Measurements from ENCODE around the gene RHD. TPM values are rescaled to one million over a fixed set of nuclear protein-coding genes. Genes with fewer than 3 reads are reported as not detected.

The RHD gene
- polyA plus RNA-seq, 3 donors = 0.53 TPM; not detected in 2

- Mint-ChIP-seq H3K27ac (peak overlapping the region in 3 of 7 donors; percentile 13 to 64 (median 42)), H3K4me3 (no peak overlapping the region), H3K27me3 (ENCODE audit: low read depth in 3 of 3) (no peaks in the 10 kb centered on the region), H3K4me1 (peaks cover 20% of the 10 kb centered on the region), H3K36me3 (peaks cover 51 to 73% of the 10 kb centered on the region in 2 donors), H3K9me3 (no peaks in the 10 kb centered on the region)
- peaks cover 10 to 21% of the 10 kb centered on the region in 2 donors for H3K4me1 ChIP-seq (ENCODE audit: control insufficient read depth in 1 of 2, insufficient read depth in 2 of 2, low read length in 2 of 2)
- 100% methylated on average over 4 of the region's 4 CpGs for WGBS (ENCODE audit: insufficient coverage)
- H3K36me3 ChIP-seq (replicated peaks in 1 of 2; ENCODE audit: control insufficient read depth in 1 of 2, insufficient read depth in 2 of 2, low read length in 2 of 2) = peaks cover 38 to 63% of the 10 kb centered on the region in 2 donors
- peaks cover 92% of the 10 kb centered on the region for H3K79me2 ChIP-seq (ENCODE audit: insufficient read depth, low read length)
- TF ChIP-seq CTCF (IDR thresholded peaks at IDR 0.05) = no peak
- no peak overlapping the region for H3K4me2 ChIP-seq (replicated peaks; ENCODE audit: extremely low read depth, low read length, poor library complexity, severe bottlenecking)
- H3K9ac ChIP-seq (ENCODE audit: insufficient read depth, low read length, poor library complexity, severe bottlenecking) = no peak overlapping the region
- DNase-seq = no peak
- no peak overlapping the region for H2AFZ ChIP-seq (ENCODE audit: insufficient read depth, low read depth, low read length, poor library complexity, severe bottlenecking)
- H3K27me3 ChIP-seq (ENCODE audit: control insufficient read depth in 2 of 2, insufficient read depth in 2 of 2, low read length in 2 of 2) = no peaks in the 10 kb centered on the region
- no peak overlapping the region for H3K4me3 ChIP-seq (replicated peaks in 1 of 3; ENCODE audit: low read depth in 2 of 3, low read length in 3 of 3)
- H4K20me1 ChIP-seq (ENCODE audit: insufficient read depth, low read length) = peaks cover 93% of the 10 kb centered on the region
- H3K27ac ChIP-seq (ENCODE audit: low read depth in 1 of 2, low read length in 2 of 2) = no peak overlapping the region
- intact Hi-C loops (cut with micrococcal nuclease) = loop anchor here in 1 of 2 donors (10.0 kb wide), 1 partner anchor 49 kb away; no protein-coding TSS in a partner anchor
- no peaks in the 10 kb centered on the region for H3K9me3 ChIP-seq (replicated peaks in 1 of 2; ENCODE audit: control insufficient read depth in 1 of 2, insufficient read depth in 1 of 2, low read length in 2 of 2)
Observed at GRCh38 chr1:25343872-25344271, 71.6 kb downstream of the RHD start.

GRCh38 chr1:25347556-25347955, 75.2 kb downstream of the RHD start:
- Histone ChIP-seq H3K36me3 (replicated peaks in 1 of 2; ENCODE audit: control insufficient read depth in 1 of 2, insufficient read depth in 2 of 2, low read length in 2 of 2) (peaks cover 54 to 96% of the 10 kb centered on the region in 2 donors), H3K4me1 (ENCODE audit: control insufficient read depth in 1 of 2, insufficient read depth in 2 of 2, low read length in 2 of 2) (no peaks in the 10 kb centered on the region), H3K27me3 (ENCODE audit: control insufficient read depth in 2 of 2, insufficient read depth in 2 of 2, low read length in 2 of 2) (no peaks in the 10 kb centered on the region), H3K4me2 (replicated peaks; ENCODE audit: extremely low read depth, low read length, poor library complexity, severe bottlenecking) (no peak overlapping the region), H3K27ac (ENCODE audit: low read depth in 1 of 2, low read length in 2 of 2) (no peak overlapping the region), H3K9ac (ENCODE audit: insufficient read depth, low read length, poor library complexity, severe bottlenecking) (no peak overlapping the region), H3K79me2 (ENCODE audit: insufficient read depth, low read length) (peaks cover 62% of the 10 kb centered on the region), H4K20me1 (ENCODE audit: insufficient read depth, low read length) (peaks cover 93% of the 10 kb centered on the region), H3K4me3 (replicated peaks in 1 of 3; ENCODE audit: low read depth in 2 of 3, low read length in 3 of 3) (no peak overlapping the region), H3K9me3 (replicated peaks in 1 of 2; ENCODE audit: control insufficient read depth in 1 of 2, insufficient read depth in 1 of 2, low read length in 2 of 2) (no peaks in the 10 kb centered on the region), H2AFZ (ENCODE audit: insufficient read depth, low read depth, low read length, poor library complexity, severe bottlenecking) (no peak overlapping the region)
- Mint-ChIP-seq H3K9me3 (no peaks in the 10 kb centered on the region), H3K27ac (peak overlapping the region in 1 of 7 donors; percentile 52), H3K4me3 (no peak overlapping the region), H3K4me1 (no peaks in the 10 kb centered on the region), H3K36me3 (peaks cover 58 to 87% of the 10 kb centered on the region in 2 donors), H3K27me3 (ENCODE audit: low read depth in 3 of 3) (no peaks in the 10 kb centered on the region)
- DNase-seq = no peak
- WGBS (ENCODE audit: insufficient coverage) = 100% methylated on average over 1 of the region's 2 CpGs
- intact Hi-C loops (cut with micrococcal nuclease) = loop anchor here in 1 of 2 donors (10.0 kb wide), 1 partner anchor 53 kb away; no protein-coding TSS in a partner anchor
- TF ChIP-seq CTCF (IDR thresholded peaks at IDR 0.05) = no peak

All from CD14-positive monocyte (primary cell).